K562 (cell line): ENCODE data around the gene CALM3. TPM values are rescaled to one million over a fixed set of nuclear protein-coding genes. Genes with fewer than 3 reads are reported as not detected.
"Not testable (repeated sequence)": the region's sequence is repeated elsewhere in the genome, so short reads cannot be mapped to it uniquely, and the experiment has no call there.

Experiments
- ATAC-seq: fragments of 200-7000 bp; cut with Tn5 transposase; 3 replicates; pipeline ENCODE4 v1.9.1; 2020; ENCODE audit warnings: moderate library complexity
- BruUV-seq: library from RNA; stranded (reverse); fragments of 400-500 nt; replicated peaks from 2 replicates; lab custom pipeline; 2021; lab: Mats Ljungman, UMichigan
- CTCF ChIA-PET: fragments of 300-600 bp; formaldehyde crosslinking; extraction: SDS; loops from one replicate; lab custom pipeline; 2021; ENCODE audit warnings: low intra/inter-chr PET ratio; lab: Yijun Ruan, JAX
- POLR2A ChIA-PET: fragments of 300-600, 350-650 bp; sonication (Branson Sonifier 250); formaldehyde crosslinking; extraction: SDS; loops from one replicate; lab custom pipeline; 2021; ENCODE audit warnings: antibody characterized with exemption, inconsistent platforms; lab: Yijun Ruan, JAX
- DNase-seq, 4 experiments: peaks; one replicate each; pipeline versions ENCODE4 v3.0.0 to v3.0.0-alpha.2; 2011 to 2018; ENCODE audit warnings: low spot score in 3 of 4, mixed read lengths in 3 of 4; ENCODE audit errors: extremely low read depth in 1 of 4
- FAIRE-seq: peaks from 2 replicates; lab custom pipeline; 2011; peaks lifted over from hg19 to GRCh38; lab: Jason Lieb, UNC
- H2AFZ ChIP-seq: 2 replicates; pipeline ENCODE4 v1.6.0; 2011; ENCODE audit warnings: low read depth, low read length, control low read depth, inconsistent platforms
- H3K27ac ChIP-seq: fragments of 200-600 bp; 3 replicates; pipeline ENCODE4 v1.8.0; 2011; ENCODE audit warnings: low read depth, mild to moderate bottlenecking, control low read depth, inconsistent platforms, low read length, moderate library complexity, mixed read lengths; ENCODE audit errors: extremely low read depth
- H3K27me3 ChIP-seq, 2 experiments: fragments of 300-600 bp in 1 of 2; 2 replicates in 1 of 2; 3 replicates in 1 of 2; pipeline versions ENCODE4 v1.6.0 to v1.8.0; 2011; ENCODE audit warnings: inconsistent platforms in 2 of 2, low read length in 2 of 2, mild to moderate bottlenecking in 1 of 2, mixed read lengths in 1 of 2, moderate library complexity in 1 of 2; ENCODE audit not compliant: control insufficient read depth in 2 of 2, insufficient read depth in 2 of 2
- H3K36me3 ChIP-seq: fragments of 300-600 bp; 3 replicates; pipeline ENCODE4 v1.8.0; 2011; ENCODE audit warnings: mild to moderate bottlenecking, low read length, inconsistent platforms; ENCODE audit not compliant: control insufficient read depth, insufficient read depth
- H3K4me1 ChIP-seq, 2 experiments: fragments of 200-600 bp in 1 of 2; replicated peaks in 1 of 2; 2 replicates in 1 of 2; 3 replicates in 1 of 2; pipeline versions ENCODE4 v1.5.1 to v1.8.0; 2011; ENCODE audit warnings: inconsistent platforms in 2 of 2, low read length in 2 of 2, mild to moderate bottlenecking in 1 of 2, mixed read lengths in 1 of 2, moderate library complexity in 1 of 2; ENCODE audit not compliant: control insufficient read depth in 2 of 2, insufficient read depth in 2 of 2
- H3K4me2 ChIP-seq: 2 replicates; pipeline ENCODE4 v1.6.1; 2011; ENCODE audit warnings: low read length, control low read depth, inconsistent platforms, mixed read lengths; ENCODE audit not compliant: insufficient read depth
- H3K4me3 ChIP-seq: fragments of 200-600 bp; sonication (generic), shearing (Covaris generic); 2 replicates; pipeline ENCODE4 v1.5.1; 2016; ENCODE audit warnings: control low read depth, inconsistent platforms
- H3K79me2 ChIP-seq: fragments of 200-600 bp; 3 replicates; pipeline ENCODE4 v1.8.0; 2011; ENCODE audit warnings: low read length, inconsistent platforms; ENCODE audit not compliant: control insufficient read depth, insufficient read depth
- H3K9ac ChIP-seq, 2 experiments: 2 replicates each; pipeline versions ENCODE4 v1.6.0 to v1.6.1; 2011; ENCODE audit warnings: low read depth in 2 of 2, low read length in 2 of 2, control low read depth in 1 of 2, inconsistent platforms in 1 of 2, mild to moderate bottlenecking in 1 of 2, mixed read lengths in 1 of 2; ENCODE audit not compliant: insufficient read depth in 1 of 2
- H3K9me1 ChIP-seq: one replicate; pipeline ENCODE4 v1.6.0; 2011; ENCODE audit warnings: inconsistent platforms, mild to moderate bottlenecking, low read length, moderate library complexity; ENCODE audit not compliant: control insufficient read depth, insufficient read depth
- H3K9me3 ChIP-seq: replicated peaks from 2 replicates; pipeline ENCODE4 v1.5.1; 2011; ENCODE audit warnings: low read depth, low read length, inconsistent platforms; ENCODE audit not compliant: control insufficient read depth, insufficient read depth
- H4K20me1 ChIP-seq: replicated peaks from 2 replicates; pipeline ENCODE4 v1.6.1; 2011; ENCODE audit warnings: low read length, inconsistent platforms, mixed read lengths; ENCODE audit not compliant: control insufficient read depth, insufficient read depth
- WGBS: fragments of 100-300 bp; shearing (Covaris generic); methylation state at CpG from one replicate; pipeline ENCODE4 v1.1.6; 2016; ENCODE audit warnings: low coverage, mixed read lengths; ENCODE audit not compliant: insufficient coverage; ENCODE audit errors: missing lambda C conversion rate; 5-methylcytosine and 5-hydroxymethylcytosine counted together
- in situ Hi-C: fragments of 300-500 bp; cut with MboI; formaldehyde crosslinking; loops from 4 replicates; pipeline ENCODE4 v1.15.0; 2018; ENCODE audit warnings: inconsistent platforms, mixed read lengths
- intact Hi-C: fragments of 100-400 bp; cut with micrococcal nuclease; formaldehyde crosslinking; loops from 2 replicates; pipeline ENCODE4 v1.14.2; 2022
- polyA plus RNA-seq, 8 experiments: library from polyadenylated mRNA; depleted of rRNA in 4 of 8; stranded (reverse) in 5 of 8; unstranded in 3 of 8; fragments of >200 nt; fragmentation: Nextera tagmentation in 2 of 8; fragmentation: Illumina TruSeq in 1 of 8; extraction: Ambion mirVana in 2 of 8; extraction: Trizol in 1 of 8; gene quantifications; 2 replicates each; pipeline versions ENCODE4 v1.2.1 to v1.2.3, GENCODE V29; 2011 to 2014; ENCODE audit warnings: inconsistent platforms in 1 of 8, missing spikeins in 1 of 8
- total RNA-seq, 7 experiments: library from RNA; depleted of rRNA in 6 of 7; stranded (reverse); fragments of >200 nt in 6 of 7; fragmentation: Illumina TruSeq in 2 of 7; extraction: Trizol in 2 of 7; gene quantifications; 2 replicates each; pipeline versions ENCODE4 v1.2.1 to v1.2.3, GENCODE V29; 2011 to 2021; ENCODE audit warnings: low replicate concordance in 1 of 7
- TF ChIP-seq, protein P1 (sequence below): IDR thresholded peaks from 2 replicates; pipeline ENCODE4 v1.6.1; 2014; ENCODE audit warnings: antibody characterized with exemption

CALM3 gene
- total and polyA plus RNA-seq, 9 of the 15 experiments (the other 6 are each of a cell fraction or from before 2014, with no cell fraction given): 34.6 to 350 (median 156) TPM

DNA sequence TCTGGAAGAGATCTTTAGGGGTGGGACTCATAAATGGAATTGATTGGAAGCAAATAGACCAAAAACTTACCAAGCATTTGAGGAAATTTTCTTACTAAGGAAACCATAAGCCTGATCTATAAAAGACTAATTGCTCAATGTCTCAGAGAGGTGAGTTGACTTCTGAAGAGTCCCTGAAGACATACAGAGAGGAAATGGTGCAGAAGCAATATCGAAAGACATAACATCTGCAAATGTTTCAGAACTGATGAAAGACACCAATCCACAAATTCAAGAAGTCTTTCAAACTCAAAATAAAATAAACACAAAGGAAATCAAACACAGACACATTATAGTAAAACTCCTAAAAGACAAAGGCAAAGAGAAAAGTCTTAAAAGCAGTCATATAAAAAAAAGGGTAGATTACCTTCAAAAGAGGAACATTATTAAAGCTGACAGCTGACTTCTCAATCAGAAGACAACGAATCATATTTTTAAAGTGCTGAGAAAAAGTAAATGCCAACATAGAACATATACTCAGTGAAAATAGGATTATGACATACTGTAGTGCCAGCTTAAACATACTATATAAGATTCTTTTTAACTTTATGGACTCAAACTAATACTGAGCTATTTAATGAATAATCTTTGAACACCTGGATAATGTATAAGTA lies 45.4 kb upstream of the CALM3 start (continued):
- TF ChIP-seq, protein P1, sequence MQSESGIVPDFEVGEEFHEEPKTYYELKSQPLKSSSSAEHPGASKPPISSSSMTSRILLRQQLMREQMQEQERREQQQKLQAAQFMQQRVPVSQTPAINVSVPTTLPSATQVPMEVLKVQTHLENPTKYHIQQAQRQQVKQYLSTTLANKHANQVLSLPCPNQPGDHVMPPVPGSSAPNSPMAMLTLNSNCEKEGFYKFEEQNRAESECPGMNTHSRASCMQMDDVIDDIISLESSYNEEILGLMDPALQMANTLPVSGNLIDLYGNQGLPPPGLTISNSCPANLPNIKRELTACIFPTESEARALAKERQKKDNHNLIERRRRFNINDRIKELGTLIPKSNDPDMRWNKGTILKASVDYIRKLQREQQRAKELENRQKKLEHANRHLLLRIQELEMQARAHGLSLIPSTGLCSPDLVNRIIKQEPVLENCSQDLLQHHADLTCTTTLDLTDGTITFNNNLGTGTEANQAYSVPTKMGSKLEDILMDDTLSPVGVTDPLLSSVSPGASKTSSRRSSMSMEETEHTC: no peak

DNA sequence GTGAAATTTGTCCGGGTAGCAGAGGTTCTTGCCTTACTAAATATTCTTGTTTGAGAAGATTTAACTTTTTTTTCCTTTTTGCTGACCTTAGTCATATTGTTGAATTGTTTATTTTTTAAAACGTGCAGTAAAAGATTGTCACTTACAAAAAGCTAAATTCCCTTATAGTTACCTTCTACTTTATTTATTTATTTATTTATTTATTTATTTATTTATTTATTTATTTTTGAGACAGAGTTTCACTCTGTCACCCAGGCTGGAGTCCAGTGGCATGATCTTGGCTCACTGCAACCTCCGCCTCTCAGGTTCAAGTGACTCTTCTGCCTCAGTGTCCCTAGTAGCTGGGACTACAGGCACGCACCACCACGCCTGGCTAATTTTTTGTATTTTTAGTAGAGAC lies 44.7 kb upstream of the CALM3 start:
- 8% methylated on average over 5 of the region's 5 CpGs for WGBS
- CTCF ChIA-PET: interaction anchor here (0.7 kb wide), 1 partner anchor 66 kb away, joined by 3 read pairs; no protein-coding TSS in a partner anchor

More for the DNA sequence above, 44.7 kb upstream of the CALM3 start:
- H3K9ac ChIP-seq, BruUV-seq, DNase-seq, H3K27ac ChIP-seq, H4K20me1 ChIP-seq, H3K27me3 ChIP-seq, ATAC-seq, H3K9me1 ChIP-seq, intact Hi-C loops, H3K4me1 ChIP-seq, H3K36me3 ChIP-seq, H2AFZ ChIP-seq, in situ Hi-C loops, FAIRE-seq, POLR2A ChIA-PET, H3K9me3 ChIP-seq, H3K79me2 ChIP-seq, H3K4me3 ChIP-seq, H3K4me2 ChIP-seq: not testable (repeated sequence)
